H9 (cell line): Measurements from ENCODE around the gene PFN1. TPM values are rescaled to one million over a fixed set of nuclear protein-coding genes. Genes with fewer than 3 reads are reported as not detected.

Experiments used
- DNase-seq: peaks from one replicate; pipeline ENCODE4 v3.0.0-alpha.2; 2017
- H2AFZ ChIP-seq: one replicate; pipeline ENCODE4 v1.6.1; 2013; ENCODE audit warnings: mild to moderate bottlenecking, low read length, control low read depth, moderate library complexity
- H2AK5ac ChIP-seq: 2 replicates; pipeline ENCODE4 v1.6.1; 2013; ENCODE audit warnings: low read length, control low read depth, mixed read lengths; ENCODE audit not compliant: insufficient read length
- H2BK120ac ChIP-seq: one replicate; pipeline ENCODE4 v1.6.1; 2013; ENCODE audit warnings: low read depth, mild to moderate bottlenecking, low read length, control low read depth, inconsistent platforms; ENCODE audit not compliant: poor library complexity, severe bottlenecking
- H2BK12ac ChIP-seq: 2 replicates; pipeline ENCODE4 v1.6.1; 2013; ENCODE audit warnings: low read length, control low read depth, mixed read lengths, low read depth; ENCODE audit not compliant: insufficient read length
- H2BK15ac ChIP-seq: 2 replicates; pipeline ENCODE4 v1.6.1; 2013; ENCODE audit warnings: low read depth, low read length, control low read depth
- H2BK20ac ChIP-seq: one replicate; pipeline ENCODE4 v1.6.1; 2013; ENCODE audit warnings: low read depth, mild to moderate bottlenecking, low read length, control low read depth, inconsistent platforms; ENCODE audit not compliant: poor library complexity, severe bottlenecking
- H2BK5ac ChIP-seq: 2 replicates; pipeline ENCODE4 v1.6.1; 2013; ENCODE audit warnings: low read length, control low read depth, mixed read lengths; ENCODE audit not compliant: insufficient read length
- H3K14ac ChIP-seq: 2 replicates; pipeline ENCODE4 v1.6.1; 2013; ENCODE audit warnings: low read length, control low read depth; ENCODE audit not compliant: insufficient read depth
- H3K18ac ChIP-seq: 2 replicates; pipeline ENCODE4 v1.6.1; 2013; ENCODE audit warnings: low read depth, mild to moderate bottlenecking, mixed read lengths, low read length, control low read depth; ENCODE audit not compliant: insufficient read length
- H3K23ac ChIP-seq: 2 replicates; pipeline ENCODE4 v1.6.1; 2013; ENCODE audit warnings: low read length, control low read depth, mixed read lengths, low read depth; ENCODE audit not compliant: insufficient read length
- H3K23me2 ChIP-seq: 2 replicates; pipeline ENCODE4 v1.6.1; 2013; ENCODE audit warnings: low read depth, mild to moderate bottlenecking, mixed read lengths, low read length, control low read depth; ENCODE audit not compliant: insufficient read length, poor library complexity, severe bottlenecking
- H3K27ac ChIP-seq: 2 replicates; pipeline ENCODE4 v1.5.1; 2013; ENCODE audit warnings: low read length, control low read depth, mixed read lengths, low read depth; ENCODE audit not compliant: insufficient read length
- H3K27me3 ChIP-seq: 2 replicates; pipeline ENCODE4 v1.6.1; 2013; ENCODE audit warnings: low read length, control low read depth, inconsistent platforms; ENCODE audit not compliant: insufficient read depth
- H3K4ac ChIP-seq: 2 replicates; pipeline ENCODE4 v1.6.1; 2013; ENCODE audit warnings: low read depth, mild to moderate bottlenecking, control low read depth, inconsistent platforms, low read length, moderate library complexity
- H3K4me1 ChIP-seq: 2 replicates; pipeline ENCODE4 v1.6.1; 2013; ENCODE audit warnings: low read length, control low read depth, inconsistent platforms; ENCODE audit not compliant: insufficient read depth
- H3K4me2 ChIP-seq: 2 replicates; pipeline ENCODE4 v1.6.1; 2013; ENCODE audit warnings: low read length, control low read depth, mixed read lengths; ENCODE audit not compliant: insufficient read length, insufficient read depth
- H3K56ac ChIP-seq: 2 replicates; pipeline ENCODE4 v1.6.1; 2013; ENCODE audit warnings: low read depth, mild to moderate bottlenecking, mixed read lengths, low read length, control low read depth; ENCODE audit not compliant: insufficient read length
- H3K79me1 ChIP-seq: 2 replicates; pipeline ENCODE4 v1.6.1; 2013; ENCODE audit warnings: low read depth, mild to moderate bottlenecking, moderate library complexity, low read length, control low read depth, inconsistent platforms; ENCODE audit not compliant: insufficient read depth, poor library complexity, severe bottlenecking
- H3K79me2 ChIP-seq: 2 replicates; pipeline ENCODE4 v1.6.1; 2013; ENCODE audit warnings: low read length, control low read depth, inconsistent platforms; ENCODE audit not compliant: insufficient read depth
- H3K9ac ChIP-seq: 2 replicates; pipeline ENCODE4 v1.6.1; 2013; ENCODE audit warnings: low read length, control low read depth, mixed read lengths; ENCODE audit not compliant: insufficient read length; ENCODE audit errors: extremely low read depth
- H3K9me3 ChIP-seq: one replicate; pipeline ENCODE4 v1.6.1; 2013; ENCODE audit warnings: low read depth, low read length, inconsistent platforms; ENCODE audit not compliant: control insufficient read depth
- H3T11ph ChIP-seq: one replicate; pipeline ENCODE4 v1.6.1; 2013; ENCODE audit warnings: mild to moderate bottlenecking, low read length, control low read depth, inconsistent platforms
- H4K20me1 ChIP-seq: one replicate; pipeline ENCODE4 v1.6.1; 2013; ENCODE audit not compliant: control insufficient read depth, insufficient read length, insufficient read depth
- H4K5ac ChIP-seq: 2 replicates; pipeline ENCODE4 v1.6.1; 2013; ENCODE audit warnings: low read depth, mild to moderate bottlenecking, mixed read lengths, low read length, control low read depth; ENCODE audit not compliant: insufficient read length
- H4K8ac ChIP-seq: replicated peaks from 2 replicates; pipeline ENCODE4 v1.6.1; 2013; ENCODE audit warnings: low read length, control low read depth, mixed read lengths, low read depth; ENCODE audit not compliant: insufficient read length
- H4K91ac ChIP-seq: 2 replicates; pipeline ENCODE4 v1.6.1; 2013; ENCODE audit warnings: low read depth, mild to moderate bottlenecking, moderate library complexity, mixed read lengths, low read length, control low read depth; ENCODE audit not compliant: insufficient read length
- H3K27ac Mint-ChIP-seq, 3 experiments: 2 replicates in 2 of 3; 3 replicates in 1 of 3; pipeline ENCODE4 v1.8.0; 2020 to 2021; ENCODE audit warnings: mixed read lengths in 3 of 3, mild to moderate bottlenecking in 1 of 3, moderate library complexity in 1 of 3
- H3K27me3 Mint-ChIP-seq: 2 replicates; pipeline ENCODE4 v1.8.0; 2021; ENCODE audit warnings: low read depth, mild to moderate bottlenecking, moderate library complexity, mixed read lengths
- H3K36me3 Mint-ChIP-seq, 3 experiments: 2 replicates in 2 of 3; 3 replicates in 1 of 3; pipeline ENCODE4 v1.8.0; 2020 to 2021; ENCODE audit warnings: low read depth in 3 of 3, mixed read lengths in 3 of 3; ENCODE audit not compliant: insufficient read depth in 1 of 3
- H3K4me1 Mint-ChIP-seq, 2 experiments: 2 replicates each; pipeline ENCODE4 v1.8.0; 2020; ENCODE audit warnings: mixed read lengths in 2 of 2
- H3K4me3 Mint-ChIP-seq, 2 experiments: 2 replicates in 1 of 2; 3 replicates in 1 of 2; pipeline ENCODE4 v1.8.0; 2020 to 2021; ENCODE audit warnings: mild to moderate bottlenecking in 2 of 2, mixed read lengths in 2 of 2, moderate library complexity in 1 of 2
- H3K9me3 Mint-ChIP-seq, 2 experiments: 2 replicates in 1 of 2; 3 replicates in 1 of 2; pipeline ENCODE4 v1.8.0; 2020; ENCODE audit warnings: mild to moderate bottlenecking in 2 of 2, mixed read lengths in 2 of 2, moderate library complexity in 1 of 2
- CTCF ChIP-seq: fragments of 200-600 bp; sonication (generic); conservative IDR thresholded peaks from 3 replicates; pipeline ENCODE4 v1.8.0; 2021; ENCODE audit warnings: antibody characterized with exemption, mild to moderate bottlenecking
- WGBS: extraction: QIAGEN DNeasy Blood & Tissue Kit; methylation state at CpG from one replicate; pipeline ENCODE4 v1.1.7; 2013; ENCODE audit warnings: missing lambda C conversion rate, low lambda C conversion rate, mixed read lengths; ENCODE audit not compliant: insufficient read length; ENCODE audit errors: extremely low coverage; 5-methylcytosine and 5-hydroxymethylcytosine counted together
- total RNA-seq: library from RNA; stranded (reverse); gene quantifications from 2 replicates; pipeline ENCODE4 v1.2.1, GENCODE V29; 2021

The PFN1 gene
- total RNA-seq, 1 experiment from 2014 or later, result 1,149 TPM

- Mint-ChIP-seq H3K9me3 (peaks cover 5 to 21% of the 10 kb centered on the region in 2 experiments; a peak in 4 of 5 replicates), H3K27me3 (peaks cover 9% of the 10 kb centered on the region), H3K36me3 (peaks cover 33 to 45% (median 44%) of the 10 kb centered on the region in 3 experiments), H3K4me1 (peaks cover 33 to 35% of the 10 kb centered on the region in 2 experiments), H3K27ac (peak overlapping the region in 1 of 3 experiments; percentile 23; a peak in 2 of 7 replicates), H3K4me3 (no peak overlapping the region)
- Histone ChIP-seq H3K4me2 (peak overlapping the region; percentile 77), H2BK5ac (no peak overlapping the region), H3K9ac (peak overlapping the region; percentile 69), H2BK20ac (no peak overlapping the region), H3K27me3 (no peaks in the 10 kb centered on the region), H3K4me1 (peaks cover 10% of the 10 kb centered on the region; the same call in 1 of the 2 replicates), H4K20me1 (no peaks in the 10 kb centered on the region), H3K9me3 (no peaks in the 10 kb centered on the region), H2BK12ac (no peak overlapping the region), H4K91ac (no peak overlapping the region), H3K14ac (peak overlapping the region; percentile 94; the same call in 1 of the 2 replicates), H2AFZ (no peak overlapping the region), H4K5ac (no peak overlapping the region), H3K79me2 (peaks cover 2% of the 10 kb centered on the region; the same call in 1 of the 2 replicates), H3K18ac (peak overlapping the region; percentile 77), H4K8ac (no peak overlapping the region), H3T11ph (no peak overlapping the region), H3K23me2 (peaks cover 23% of the 10 kb centered on the region), H2AK5ac (no peak overlapping the region), H3K56ac (no peak overlapping the region), H3K27ac (no peak overlapping the region), H3K79me1 (peaks cover 2% of the 10 kb centered on the region), H3K4ac (no peak overlapping the region), H2BK120ac (no peak overlapping the region), H2BK15ac (no peak overlapping the region), H3K23ac (no peak overlapping the region)
- no peak for TF ChIP-seq CTCF
- no CpG with 5 or more reads among the region's 23 CpGs for WGBS
- no peak for DNase-seq
Observed at GRCh38 chr17:4968486-4969046, 20.2 kb upstream of the PFN1 start.
